Measurements from ENCODE around the gene SETD2.

- TF ChIP-seq TAF7 (tag; IDR thresholded peaks at IDR 0.05) (no peak), STAT6 (CRISPR knock-in tag; IDR thresholded peaks at IDR 0.05) (no peak), PATZ1 (CRISPR knock-in tag; IDR thresholded peaks at IDR 0.05; ENCODE audit: borderline replicate concordance) (no peak), LARP7 (IDR thresholded peaks at IDR 0.05) (no peak), YY1 (IDR thresholded peaks at IDR 0.05; ENCODE audit: borderline replicate concordance in 1 of 3, control insufficient read depth in 1 of 3, extremely low read depth in 1 of 3, insufficient read depth in 3 of 3, insufficient read length in 1 of 3, insufficient replicate concordance in 2 of 3, low read depth in 1 of 3, low read length in 2 of 3) (no peak), EZH2 (IDR thresholded peaks at IDR 0.05; ENCODE audit: borderline replicate concordance, low read depth, low read length) (no peak), CTCF (IDR thresholded peaks at IDR 0.05 in 2 of 3, conservative IDR thresholded peaks at IDR 0.05 in 1 of 3; ENCODE audit: insufficient read depth in 2 of 3, low read depth in 1 of 3, low read length in 3 of 3) (peak; percentile 21 to 37 (median 23); a peak in 3 of 6 replicates), ARNT (IDR thresholded peaks at IDR 0.05) (no peak), CBX1 (IDR thresholded peaks at IDR 0.05; ENCODE audit: low read depth) (no peak), CBX2 (IDR thresholded peaks at IDR 0.05; ENCODE audit: insufficient read depth, low read length, poor library complexity, severe bottlenecking) (no peak), POLR2AphosphoS5 (IDR thresholded peaks at IDR 0.05; ENCODE audit: control insufficient read depth, insufficient read depth, low read depth, low read length) (no peak), SIN3A (IDR thresholded peaks at IDR 0.05; ENCODE audit: borderline replicate concordance in 2 of 2, control insufficient read depth in 1 of 2, low read depth in 2 of 2, low read length in 2 of 2) (no peak), ATF2 (CRISPR knock-in tag; IDR thresholded peaks at IDR 0.05) (no peak)
Measured at GRCh38 chr3:47002171-47003055, 161.5 kb downstream of the SETD2 start.
